T-helper 22 cell (primary cell): ENCODE measurements around the gene MAP6.

Experiments
- DNase-seq: peaks from one replicate; pipeline ENCODE4 v3.0.0-alpha.2; 2020; ENCODE audit warnings: low read depth

Gene MAP6

GRCh38 chr11:75667255-75667830 is 1.5 kb downstream of the MAP6 start:
- DNase-seq: no peak

GRCh38 chr11:75665990-75666389 is 2.8 kb downstream of the MAP6 start:
- no peak for DNase-seq

- no peak for DNase-seq
Measured at GRCh38 chr11:75665126-75665525, 3.7 kb downstream of the MAP6 start.

- DNase-seq: no peak
Measured at GRCh38 chr11:75664389-75664788, 4.4 kb downstream of the MAP6 start.

- no peak for DNase-seq
Measured at GRCh38 chr11:75663808-75664207, 5.0 kb downstream of the MAP6 start.

- DNase-seq: no peak
Measured at GRCh38 chr11:75659836-75660235, 9.0 kb downstream of the MAP6 start.

- no peak for DNase-seq
Measured at GRCh38 chr11:75656044-75656727, 12.7 kb downstream of the MAP6 start.

- DNase-seq: no peak
Measured at GRCh38 chr11:75655605-75656004, 13.2 kb downstream of the MAP6 start.

- DNase-seq: no peak
Measured at GRCh38 chr11:75654314-75654713, 14.5 kb downstream of the MAP6 start.

- DNase-seq: no peak
Measured at GRCh38 chr11:75653532-75653931, 15.3 kb downstream of the MAP6 start.

GRCh38 chr11:75652936-75653335 is 15.9 kb downstream of the MAP6 start:
- DNase-seq: no peak

- no peak for DNase-seq
Measured at GRCh38 chr11:75651218-75651617, 17.6 kb downstream of the MAP6 start.

- no peak for DNase-seq
Measured at GRCh38 chr11:75650167-75650723, 18.6 kb downstream of the MAP6 start.

GRCh38 chr11:75644946-75645345 is 23.9 kb downstream of the MAP6 start:
- no peak for DNase-seq

GRCh38 chr11:75644370-75644769 is 24.5 kb downstream of the MAP6 start:
- DNase-seq: no peak

GRCh38 chr11:75642402-75643113 is 26.3 kb downstream of the MAP6 start:
- DNase-seq: no peak

GRCh38 chr11:75639762-75640181 is 29.1 kb downstream of the MAP6 start:
- DNase-seq: no peak

- DNase-seq: no peak
Measured at GRCh38 chr11:75637998-75638397, 30.8 kb downstream of the MAP6 start.

GRCh38 chr11:75635066-75635862 is 33.6 kb downstream of the MAP6 start:
- DNase-seq: no peak

GRCh38 chr11:75633409-75634066 is 35.3 kb downstream of the MAP6 start:
- no peak for DNase-seq

- DNase-seq: no peak
Measured at GRCh38 chr11:75632962-75633361, 35.9 kb downstream of the MAP6 start.

- no peak for DNase-seq
Measured at GRCh38 chr11:75632450-75632849, 36.4 kb downstream of the MAP6 start.
